HUDEP-2 (cell line): Measurements from ENCODE around the gene ROBO3.

Experiments used
- DNase-seq, 76 experiments: peaks; one replicate each; lab custom pipeline; 2025; ENCODE audit not compliant: unreplicated experiment in 76 of 76; lab: John Stamatoyannopoulos, UW

ROBO3 gene, protein sequence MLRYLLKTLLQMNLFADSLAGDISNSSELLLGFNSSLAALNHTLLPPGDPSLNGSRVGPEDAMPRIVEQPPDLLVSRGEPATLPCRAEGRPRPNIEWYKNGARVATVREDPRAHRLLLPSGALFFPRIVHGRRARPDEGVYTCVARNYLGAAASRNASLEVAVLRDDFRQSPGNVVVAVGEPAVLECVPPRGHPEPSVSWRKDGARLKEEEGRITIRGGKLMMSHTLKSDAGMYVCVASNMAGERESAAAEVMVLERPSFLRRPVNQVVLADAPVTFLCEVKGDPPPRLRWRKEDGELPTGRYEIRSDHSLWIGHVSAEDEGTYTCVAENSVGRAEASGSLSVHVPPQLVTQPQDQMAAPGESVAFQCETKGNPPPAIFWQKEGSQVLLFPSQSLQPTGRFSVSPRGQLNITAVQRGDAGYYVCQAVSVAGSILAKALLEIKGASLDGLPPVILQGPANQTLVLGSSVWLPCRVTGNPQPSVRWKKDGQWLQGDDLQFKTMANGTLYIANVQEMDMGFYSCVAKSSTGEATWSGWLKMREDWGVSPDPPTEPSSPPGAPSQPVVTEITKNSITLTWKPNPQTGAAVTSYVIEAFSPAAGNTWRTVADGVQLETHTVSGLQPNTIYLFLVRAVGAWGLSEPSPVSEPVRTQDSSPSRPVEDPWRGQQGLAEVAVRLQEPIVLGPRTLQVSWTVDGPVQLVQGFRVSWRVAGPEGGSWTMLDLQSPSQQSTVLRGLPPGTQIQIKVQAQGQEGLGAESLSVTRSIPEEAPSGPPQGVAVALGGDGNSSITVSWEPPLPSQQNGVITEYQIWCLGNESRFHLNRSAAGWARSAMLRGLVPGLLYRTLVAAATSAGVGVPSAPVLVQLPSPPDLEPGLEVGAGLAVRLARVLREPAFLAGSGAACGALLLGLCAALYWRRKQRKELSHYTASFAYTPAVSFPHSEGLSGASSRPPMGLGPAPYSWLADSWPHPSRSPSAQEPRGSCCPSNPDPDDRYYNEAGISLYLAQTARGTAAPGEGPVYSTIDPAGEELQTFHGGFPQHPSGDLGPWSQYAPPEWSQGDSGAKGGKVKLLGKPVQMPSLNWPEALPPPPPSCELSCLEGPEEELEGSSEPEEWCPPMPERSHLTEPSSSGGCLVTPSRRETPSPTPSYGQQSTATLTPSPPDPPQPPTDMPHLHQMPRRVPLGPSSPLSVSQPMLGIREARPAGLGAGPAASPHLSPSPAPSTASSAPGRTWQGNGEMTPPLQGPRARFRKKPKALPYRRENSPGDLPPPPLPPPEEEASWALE (N-terminal part only)

GRCh38 chr11:124865181-124865901 lies at the start of gene ROBO3:
Gene ROBO3, plus strand, starts transcription at chr11:124865432. Its CDS starts 146 bp downstream, at chr11:124865578.
- DNase-seq, result no peak

- DNase-seq, result peak in 4 of 76 experiments; percentile 4 to 13 (median 9)
Observed at GRCh38 chr11:124817036-124817435, 48.2 kb upstream of the ROBO3 start.

DNA sequence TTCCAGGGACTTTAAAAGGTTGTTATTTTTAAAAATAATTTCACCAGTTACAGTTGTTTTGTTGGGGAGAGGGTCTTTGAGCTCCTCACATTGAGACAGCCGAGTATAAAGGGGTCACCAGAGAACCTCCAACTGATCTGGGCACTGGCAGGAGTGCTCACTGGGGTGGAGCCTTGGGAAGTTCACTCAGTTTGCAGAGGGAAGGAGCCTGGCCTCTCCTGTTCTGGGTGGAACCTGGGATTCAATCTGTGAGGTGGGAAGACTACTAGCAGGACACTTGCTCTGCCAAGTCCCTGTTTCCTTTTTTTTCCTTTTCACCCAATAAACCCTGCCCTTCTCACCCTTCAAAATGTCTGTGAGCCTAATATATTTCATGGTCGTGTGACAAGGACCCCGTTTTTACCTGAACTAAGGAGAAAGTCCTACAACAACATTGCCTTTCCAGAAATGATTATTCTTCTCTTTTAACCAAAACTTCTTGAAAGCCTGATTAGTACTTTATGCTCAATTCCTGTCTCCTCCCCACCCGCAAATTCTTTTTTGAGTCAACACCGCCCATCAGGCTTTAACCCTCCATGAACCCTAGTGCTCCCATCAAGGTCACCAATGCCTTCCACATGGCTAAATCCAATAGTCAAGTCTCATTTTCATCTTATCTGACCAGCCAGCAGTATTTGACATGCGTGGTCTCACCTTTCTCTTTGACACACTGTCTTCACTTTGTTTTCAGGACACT lies 43.1 kb upstream of the ROBO3 start:
- DNase-seq, result no peak

DNA sequence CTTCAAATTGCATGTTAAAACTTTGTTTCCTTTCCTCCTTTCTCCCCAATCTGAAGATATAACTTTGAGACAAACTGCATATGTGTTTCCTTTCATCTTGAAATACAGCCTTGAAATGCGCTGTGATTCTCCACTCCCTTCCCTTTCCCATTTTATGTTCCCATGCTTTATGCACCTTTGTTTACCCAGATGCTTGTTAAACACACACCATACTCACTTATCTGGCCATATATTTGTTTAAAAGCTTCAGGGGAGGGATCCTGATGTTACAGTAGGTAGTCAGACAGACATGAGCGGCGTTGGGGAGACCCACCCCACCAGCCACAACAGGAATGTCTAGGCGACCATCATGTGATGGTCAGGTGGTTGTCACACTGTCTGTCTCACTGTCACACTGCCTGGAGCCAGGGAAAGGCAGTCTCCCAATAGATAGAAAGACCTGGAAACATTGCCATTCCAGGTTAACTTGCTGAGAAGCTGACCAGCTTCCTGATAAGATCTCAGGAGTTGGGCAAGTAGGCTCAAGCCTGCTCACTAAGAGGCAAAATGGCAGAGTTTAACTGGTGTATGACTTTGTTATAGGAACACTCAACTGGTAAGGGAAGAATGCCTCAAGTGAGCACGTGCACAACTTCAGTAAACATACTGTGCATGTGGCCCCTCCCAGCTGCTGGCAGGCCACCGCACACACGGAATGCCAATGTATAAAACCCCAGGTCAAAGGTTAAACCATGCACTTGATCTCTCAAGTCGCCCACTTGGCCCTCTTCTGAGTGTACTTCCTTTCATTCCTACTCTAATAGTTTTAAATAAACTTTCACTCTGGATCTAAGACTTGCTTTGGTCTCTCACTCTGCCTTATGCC lies 41.5 kb upstream of the ROBO3 start:
- DNase-seq, result no peak

DNA sequence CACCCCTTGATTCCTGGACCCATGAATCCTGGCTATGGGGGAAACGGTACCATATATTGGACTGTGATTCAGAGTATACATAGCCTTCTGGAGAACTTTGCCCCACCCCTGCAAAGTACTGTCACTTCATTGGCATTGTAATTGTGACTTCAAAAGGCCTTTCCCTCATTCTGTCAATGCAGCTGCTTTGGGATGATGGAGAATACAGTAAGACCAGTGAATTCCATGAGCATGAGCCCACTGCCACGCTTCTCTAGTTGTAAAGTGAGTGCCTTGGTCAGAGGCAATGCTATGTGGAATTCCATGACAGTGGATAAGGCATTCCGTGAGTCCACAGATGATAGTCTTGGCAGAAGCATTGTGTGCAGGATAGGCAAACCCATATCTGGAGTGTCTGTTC lies 39.4 kb upstream of the ROBO3 start:
- no peak for DNase-seq

DNA sequence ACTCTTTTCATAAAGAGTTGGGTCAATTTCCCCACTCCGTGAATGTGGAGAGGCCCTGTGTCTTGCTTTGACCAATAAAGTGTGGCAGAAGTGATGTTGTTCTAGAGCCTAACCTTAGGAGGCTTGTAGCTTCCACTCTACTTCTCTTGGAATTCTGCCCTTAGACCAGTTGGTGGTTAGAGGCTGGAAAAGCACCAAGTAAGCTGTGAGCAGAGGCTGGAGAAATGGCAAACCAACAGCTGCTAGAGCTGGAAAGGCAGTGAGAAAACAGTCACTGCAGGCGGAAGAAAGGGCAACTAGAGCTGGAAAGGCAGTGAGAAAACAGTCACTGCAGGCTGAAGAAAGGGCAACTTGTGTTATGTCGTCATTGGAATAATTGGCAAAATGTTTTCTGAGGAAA lies 35.2 kb upstream of the ROBO3 start:
- DNase-seq, result no peak

GRCh38 chr11:124830749-124831148 lies 34.5 kb upstream of the ROBO3 start:
- DNase-seq, result no peak

- DNase-seq, result no peak
Observed at GRCh38 chr11:124831897-124832296, 33.3 kb upstream of the ROBO3 start.

DNA sequence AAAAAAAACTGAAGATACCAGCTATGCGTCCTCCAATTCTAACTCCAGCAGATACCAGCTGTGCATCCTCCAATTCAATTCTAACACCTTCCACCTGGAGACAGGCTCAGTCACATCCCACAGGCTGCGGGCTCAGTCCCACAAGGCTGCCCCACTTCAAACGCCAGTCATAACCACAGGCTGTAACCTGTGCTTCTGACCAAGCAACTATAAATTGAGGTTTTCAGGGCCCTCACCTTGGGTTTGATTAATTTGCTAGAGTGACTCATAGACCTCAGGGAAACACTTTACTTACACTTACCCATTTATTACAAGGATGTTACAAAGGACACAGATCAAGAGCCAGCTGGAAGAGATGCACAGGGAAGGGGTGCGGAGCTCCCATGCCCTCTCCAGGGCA lies 32.7 kb upstream of the ROBO3 start:
- no peak for DNase-seq

- DNase-seq, result no peak
Observed at GRCh38 chr11:124834526-124835180, 30.6 kb upstream of the ROBO3 start.

- no peak for DNase-seq
Observed at GRCh38 chr11:124835918-124836317, 29.3 kb upstream of the ROBO3 start.

GRCh38 chr11:124837491-124837856 lies 27.8 kb upstream of the ROBO3 start:
- peak in 46 of 76 experiments; percentile 3 to 71 (median 32) for DNase-seq

- DNase-seq, result no peak
Observed at GRCh38 chr11:124838805-124839127, 26.5 kb upstream of the ROBO3 start.

- no peak for DNase-seq
Observed at GRCh38 chr11:124839128-124839971, 25.9 kb upstream of the ROBO3 start.

DNA sequence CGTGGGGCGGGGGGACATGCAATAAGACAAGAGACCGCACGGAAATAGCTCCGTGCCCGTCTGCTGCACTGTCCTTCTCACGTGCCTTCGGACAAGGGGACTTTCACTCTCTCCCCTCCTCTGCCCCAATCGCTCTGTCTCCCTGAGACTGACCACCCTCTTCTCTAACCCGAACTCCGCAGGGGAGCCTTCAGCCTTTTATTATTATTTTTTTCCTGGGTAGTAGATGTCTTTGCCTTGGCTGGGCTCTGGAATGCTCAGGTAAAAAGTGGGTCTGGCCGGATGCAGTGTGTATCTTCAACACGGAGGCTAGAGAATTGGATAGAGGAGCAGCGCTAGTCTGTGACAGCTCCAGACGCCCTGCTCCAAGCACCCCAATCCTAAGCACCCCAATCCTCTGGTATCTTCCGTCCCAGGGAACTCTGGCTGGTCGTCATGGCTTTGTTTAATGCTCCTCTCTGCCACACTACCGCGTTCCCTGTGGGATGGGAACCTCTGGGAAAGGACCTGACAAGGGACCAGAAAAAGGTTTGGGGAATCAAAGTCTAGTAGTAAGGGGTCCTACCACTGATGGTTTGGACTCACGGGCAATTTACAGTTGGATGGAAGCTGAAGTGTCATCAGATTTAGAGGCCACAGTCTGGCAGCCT lies 25.1 kb upstream of the ROBO3 start:
- no peak for DNase-seq

DNA sequence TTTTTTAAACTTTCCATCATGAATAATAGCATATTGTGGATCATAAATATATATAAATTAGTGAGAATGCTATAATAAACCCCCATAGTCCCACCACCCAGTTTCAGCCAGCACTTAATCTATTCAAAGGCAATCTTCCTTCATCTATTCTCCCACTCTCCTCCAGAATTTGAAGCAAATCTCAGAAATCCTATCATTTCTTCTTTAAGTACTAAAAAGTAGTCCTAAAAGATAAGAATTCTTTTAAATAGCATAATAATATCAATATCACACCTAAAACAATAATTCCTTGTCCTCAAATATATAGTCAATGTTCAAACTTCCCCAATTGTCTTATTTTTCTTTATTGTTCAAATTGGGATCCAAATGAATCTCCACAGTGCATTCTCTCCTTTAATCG lies 24.6 kb upstream of the ROBO3 start:
- DNase-seq, result no peak

DNA sequence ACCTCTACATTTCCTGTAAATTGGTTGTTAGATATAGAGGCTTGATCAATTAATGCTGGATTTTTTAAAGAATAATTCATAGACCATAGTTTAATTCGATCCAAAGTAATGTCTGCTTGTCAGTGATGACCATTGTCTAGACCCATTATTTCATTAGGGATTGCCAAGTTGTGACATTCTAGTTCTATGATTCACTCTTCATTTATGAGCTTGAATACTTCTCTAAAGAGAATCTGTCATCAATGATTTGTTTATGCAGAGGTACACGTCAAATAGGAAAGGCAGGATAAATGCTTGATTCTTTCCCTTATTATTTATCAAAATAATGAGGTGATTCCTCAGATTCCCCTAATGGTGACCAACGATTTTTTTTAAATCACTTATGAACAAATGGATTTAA lies 24.0 kb upstream of the ROBO3 start:
- no peak for DNase-seq
